Measurements from ENCODE around the gene SNRPA1.
"Not testable (repeated sequence)": the region's sequence is repeated elsewhere in the genome, so short reads cannot be mapped to it uniquely, and the experiment has no call there.

The SNRPA1 gene

DNA sequence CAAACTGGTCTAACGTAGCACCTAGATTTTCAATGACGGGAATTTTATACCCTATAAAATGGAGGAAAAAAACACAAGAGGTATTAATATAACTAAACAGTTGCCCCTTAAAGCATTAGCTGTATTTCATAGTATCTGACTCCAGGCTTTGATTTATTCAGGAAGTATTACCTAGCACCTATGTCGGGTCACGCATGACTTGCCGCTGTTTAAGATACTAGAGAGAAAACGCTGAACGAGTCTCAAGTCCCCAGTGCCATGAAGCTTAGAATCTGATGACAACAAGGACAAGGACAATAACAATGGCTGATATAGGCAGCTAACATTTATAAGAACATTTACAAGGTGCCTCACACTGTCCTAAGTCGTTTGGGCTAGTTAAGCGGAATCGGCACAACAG, 1.9 kb downstream of the SNRPA1 start:
- DNase-seq (ENCODE audit: low spot score): no peak

DNA sequence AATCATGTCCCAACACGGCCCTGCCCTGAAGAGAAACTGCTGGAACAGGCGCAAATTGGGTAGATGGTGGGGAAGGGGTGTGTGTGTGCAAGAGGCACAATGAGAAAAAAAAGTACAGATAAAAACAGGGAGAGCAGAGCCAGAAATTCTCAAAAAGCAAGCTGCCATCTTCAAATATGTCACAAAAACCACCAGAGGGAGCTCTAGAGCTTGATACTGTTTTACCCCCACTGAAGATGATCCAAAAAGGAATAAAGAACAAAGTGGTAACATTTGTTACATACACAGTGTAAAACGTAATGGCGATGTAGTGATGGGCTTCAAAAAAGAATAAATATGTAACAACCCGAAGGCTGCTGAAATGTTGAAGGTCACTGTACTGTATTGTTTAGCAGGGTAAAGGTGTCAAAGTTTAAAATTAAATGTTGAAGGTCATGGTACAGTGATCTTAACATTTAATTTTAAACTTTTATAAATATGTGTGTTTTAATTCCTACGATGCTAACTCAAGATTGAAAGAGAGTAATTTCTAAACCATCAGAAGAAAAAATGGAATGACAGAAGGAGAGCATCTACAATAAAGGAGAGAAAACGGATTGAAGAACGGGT, 6.0 kb downstream of the SNRPA1 start:
- DNase-seq (ENCODE audit: low spot score): peak; percentile 30

DNA sequence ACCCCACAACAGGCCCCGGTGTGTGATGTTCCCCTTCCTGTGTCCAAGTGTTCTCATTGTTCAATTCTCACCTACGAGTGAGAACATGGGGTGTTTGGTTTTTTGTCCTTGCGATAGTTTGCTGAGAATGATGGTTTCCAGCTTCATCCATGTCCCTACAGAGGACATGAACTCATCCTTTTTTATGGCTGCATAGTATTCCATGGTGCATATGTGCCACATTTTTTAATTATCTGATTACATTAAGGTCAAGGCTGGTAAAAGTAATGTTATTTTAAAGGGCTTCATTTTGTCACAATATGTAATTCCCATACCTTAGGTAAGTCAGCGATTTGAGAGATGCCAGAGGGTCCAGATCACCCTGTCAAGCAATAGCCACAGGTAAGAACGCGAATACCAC, 7.7 kb downstream of the SNRPA1 start:
- DNase-seq (ENCODE audit: low spot score): not testable (repeated sequence)

DNA sequence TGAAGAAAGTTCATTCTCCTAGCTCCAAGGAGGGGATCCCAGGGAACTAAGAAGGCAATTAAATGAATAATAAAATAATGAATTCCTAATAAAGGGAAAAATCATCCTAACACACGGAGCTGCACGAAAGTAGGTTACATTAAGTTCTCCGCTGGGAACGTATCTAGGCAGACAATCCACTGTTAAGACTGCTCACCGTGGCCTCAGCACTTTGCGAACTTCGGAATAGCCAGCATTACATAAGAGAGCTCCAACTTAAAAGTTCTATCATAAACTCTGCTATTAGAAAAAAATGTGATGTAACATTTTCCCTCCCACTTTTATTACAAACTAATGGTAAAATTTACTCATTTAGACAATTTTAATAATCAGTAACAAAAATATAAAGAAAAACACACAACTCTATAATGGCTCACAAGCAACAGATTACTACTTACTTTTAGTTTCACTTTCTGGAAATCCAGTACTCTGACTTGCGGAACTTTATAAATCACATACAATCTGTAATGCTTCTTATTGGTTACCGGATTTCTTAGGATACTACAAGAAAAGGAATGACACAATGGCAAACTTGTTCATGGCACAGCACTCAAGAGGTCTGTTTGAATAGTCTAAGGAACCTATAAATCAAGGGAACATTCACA, 8.5 kb downstream of the SNRPA1 start:
- DNase-seq (ENCODE audit: low spot score): no peak

DNA sequence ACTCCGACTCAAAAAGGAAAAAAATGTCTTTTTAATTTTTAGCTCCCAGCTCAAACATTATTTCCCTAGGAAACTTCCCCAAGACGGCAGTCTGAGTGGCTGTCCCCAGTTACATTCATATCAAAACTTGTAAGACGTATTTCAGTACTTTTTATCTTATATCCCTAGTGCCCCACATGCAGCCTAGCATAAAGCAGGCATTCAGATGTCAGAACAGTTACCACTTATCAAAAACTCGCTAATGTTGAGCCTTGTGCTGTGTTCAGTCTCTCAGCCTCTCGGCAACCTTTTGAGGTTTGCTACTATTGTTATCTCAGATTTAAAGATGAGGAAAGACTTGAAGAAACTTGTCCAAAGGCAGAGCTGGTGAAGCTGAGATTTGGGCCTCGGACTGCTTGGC, 11.1 kb downstream of the SNRPA1 start:
- DNase-seq (ENCODE audit: low spot score): no peak

DNA sequence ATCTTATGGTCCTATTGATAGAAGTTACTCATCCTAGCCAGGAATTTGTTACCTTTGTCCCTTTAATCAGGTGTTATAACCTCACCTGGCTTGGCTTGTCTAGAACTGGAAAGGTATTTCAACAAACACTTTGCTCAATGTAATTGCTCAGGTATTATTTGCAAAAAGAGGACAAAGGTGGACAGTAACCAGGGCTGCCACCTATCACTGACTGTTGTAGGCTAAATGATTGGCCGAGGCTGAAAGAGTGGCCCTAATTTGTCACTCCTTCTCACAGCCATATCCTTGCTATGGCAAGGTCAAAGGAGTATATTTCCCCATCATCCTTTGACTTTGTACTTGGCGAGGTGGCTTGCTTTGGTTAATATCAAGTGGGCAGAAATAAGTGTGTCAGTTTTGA, 15.0 kb downstream of the SNRPA1 start:
- no peak for DNase-seq (ENCODE audit: low spot score)

DNA sequence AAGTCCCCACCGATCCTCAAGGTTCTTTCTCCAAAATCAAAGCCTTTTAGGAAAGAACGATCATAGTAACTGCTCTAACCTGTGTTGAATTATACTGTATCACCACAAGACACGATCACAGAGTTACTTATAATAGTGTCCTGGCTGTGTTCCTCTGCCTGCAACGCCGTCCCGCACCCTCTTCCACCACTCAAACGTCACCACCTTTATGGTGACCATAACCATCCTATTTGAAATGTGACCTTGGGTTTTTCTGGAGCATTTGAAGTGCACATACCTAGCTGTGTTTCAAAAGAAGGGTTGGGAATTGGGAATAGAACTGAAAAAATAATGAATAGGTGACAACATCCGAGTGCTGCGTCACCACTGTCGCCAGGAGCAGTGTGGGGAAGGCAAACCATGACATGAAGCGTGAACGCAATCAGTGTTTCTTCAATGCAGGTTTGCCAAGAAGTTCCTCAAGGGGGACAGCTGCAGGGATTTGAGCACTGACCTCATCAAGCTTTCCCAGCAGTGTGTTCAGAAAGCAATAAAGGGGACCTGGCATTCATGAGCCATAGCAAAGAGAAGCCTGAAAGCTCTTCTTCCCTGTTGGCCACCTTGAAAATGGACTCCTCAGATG, 17.0 kb downstream of the SNRPA1 start:
- DNase-seq (ENCODE audit: low spot score): no peak

DNA sequence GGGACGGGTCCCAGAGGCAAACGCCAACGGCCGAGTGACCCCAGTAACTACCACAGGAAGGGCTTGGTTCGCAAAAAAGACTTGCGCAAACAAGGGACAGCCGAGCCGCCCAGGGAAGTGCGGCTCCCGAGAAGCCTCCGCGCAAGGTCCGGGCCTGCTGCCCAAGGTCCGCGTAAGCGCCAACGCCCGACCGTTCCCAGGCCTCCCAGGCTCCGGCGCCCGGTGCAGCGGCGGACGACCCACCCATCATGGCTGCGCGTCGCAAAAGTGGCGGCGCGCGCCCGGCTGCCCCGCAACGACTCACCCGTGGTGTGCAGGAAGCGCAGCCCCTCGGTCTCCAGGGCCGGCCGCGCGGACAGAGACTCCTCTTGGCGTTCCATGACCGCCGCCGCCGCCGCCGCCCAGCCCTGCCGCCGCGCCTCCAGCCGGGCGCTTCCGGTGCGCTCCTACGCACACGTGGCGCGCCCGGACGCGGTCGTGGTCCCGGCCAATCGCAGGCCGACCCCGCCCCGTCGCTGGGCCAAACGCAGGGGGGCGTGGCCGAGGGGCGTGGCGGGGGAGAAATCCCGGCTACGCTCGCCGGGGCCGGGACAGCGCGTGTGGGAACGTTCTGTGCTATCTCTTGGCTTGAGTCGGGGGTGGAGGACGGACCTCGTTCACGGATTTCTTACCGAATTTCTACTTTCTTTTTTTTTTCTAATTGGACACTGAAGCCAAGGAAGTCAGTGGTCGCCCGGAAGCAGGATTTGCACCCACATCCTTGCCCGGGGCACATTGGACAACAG, 17.8 kb downstream of the SNRPA1 start, which contains the start of gene SELENOS:
Gene SELENOS (minus strand): TSS at position 448 of the 785 bp plus-strand sequence. CDS start 68 bp downstream, at position 380.
- DNase-seq (ENCODE audit: low spot score): peak; percentile 81

DNA sequence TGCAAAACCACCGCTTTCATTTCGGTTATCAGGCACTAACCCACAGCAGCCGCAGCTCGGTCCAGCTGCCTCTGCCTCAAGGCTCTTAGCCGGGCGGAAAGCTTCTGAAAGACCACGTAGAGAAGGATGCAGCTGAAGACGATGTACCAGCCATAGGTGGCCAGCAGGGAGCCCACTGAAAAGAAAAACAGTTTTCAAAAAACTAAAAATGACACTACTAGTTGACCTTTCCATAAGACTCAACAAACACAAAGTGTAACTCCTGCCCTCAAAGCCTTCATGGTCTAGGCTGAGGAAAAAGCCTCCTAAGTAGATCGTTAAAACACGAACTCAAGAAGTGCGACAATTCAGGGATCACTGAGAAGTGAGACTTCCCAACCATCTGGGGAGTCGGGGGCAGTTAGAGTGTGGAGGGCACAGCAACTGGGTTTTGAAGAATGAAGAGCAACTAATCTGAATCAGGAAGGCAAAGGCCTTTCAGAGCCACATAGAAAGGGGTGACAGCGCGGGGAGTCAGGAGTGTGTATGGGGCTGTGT, 18.5 kb downstream of the SNRPA1 start:
- no peak for DNase-seq (ENCODE audit: low spot score)

DNA sequence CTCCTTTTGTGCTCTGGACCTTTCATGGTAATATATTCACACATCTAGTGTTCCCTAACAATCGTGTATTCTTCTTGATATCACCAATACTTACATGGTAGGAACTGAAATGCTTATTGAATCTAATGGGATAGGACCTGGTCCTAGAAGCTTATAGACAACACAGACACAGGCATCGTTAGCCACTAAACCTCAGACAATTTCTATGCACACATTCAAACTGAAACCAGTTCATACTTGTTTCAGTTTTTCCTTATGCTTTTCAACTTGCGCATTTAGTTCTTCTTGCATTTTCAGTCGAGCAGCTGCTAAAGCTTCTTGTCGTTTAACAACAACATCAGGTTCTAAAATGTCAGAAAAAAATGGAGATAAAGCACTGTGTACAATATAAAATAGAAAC, 20.0 kb downstream of the SNRPA1 start:
- no peak for DNase-seq (ENCODE audit: low spot score)

DNA sequence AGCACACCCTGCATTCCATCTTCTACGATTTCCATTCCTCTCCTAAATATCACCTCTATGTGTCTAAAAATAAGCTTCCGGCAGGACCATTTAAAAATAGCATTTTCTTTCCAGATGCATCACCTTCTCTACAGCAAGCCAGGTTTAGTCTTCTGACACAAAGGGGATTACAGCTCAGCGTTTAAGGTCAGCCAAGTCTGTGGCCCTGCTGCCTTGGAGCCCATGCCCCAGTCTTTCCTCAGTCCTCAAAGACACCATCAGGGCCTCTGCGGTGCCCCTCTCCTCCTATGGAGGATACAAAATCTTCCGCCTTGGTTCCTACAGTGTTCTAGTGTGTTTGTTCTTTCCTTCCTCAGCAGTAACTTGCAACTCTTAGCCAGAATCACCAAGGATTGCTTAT, 21.5 kb downstream of the SNRPA1 start:
- DNase-seq (ENCODE audit: low spot score): no peak

DNA sequence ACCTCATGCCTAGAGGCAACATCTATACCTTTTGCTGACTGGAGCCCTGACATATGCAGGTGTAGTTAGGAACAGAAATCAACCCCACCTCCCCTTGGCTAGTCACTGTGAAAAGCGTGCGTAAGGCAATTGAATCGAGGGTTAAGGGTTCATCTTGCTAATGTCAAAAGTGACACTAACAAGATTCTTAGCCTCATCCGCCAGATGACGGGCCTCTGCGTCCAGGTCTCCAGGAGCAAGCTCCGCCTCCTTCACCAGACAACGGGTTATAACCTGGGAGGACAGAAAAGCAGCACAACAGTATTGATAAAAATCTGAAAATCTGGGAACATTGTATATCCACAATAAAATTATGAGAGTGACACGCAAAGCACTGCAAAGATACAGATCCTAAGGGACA, 22.5 kb downstream of the SNRPA1 start:
- DNase-seq (ENCODE audit: low spot score): no peak

DNA sequence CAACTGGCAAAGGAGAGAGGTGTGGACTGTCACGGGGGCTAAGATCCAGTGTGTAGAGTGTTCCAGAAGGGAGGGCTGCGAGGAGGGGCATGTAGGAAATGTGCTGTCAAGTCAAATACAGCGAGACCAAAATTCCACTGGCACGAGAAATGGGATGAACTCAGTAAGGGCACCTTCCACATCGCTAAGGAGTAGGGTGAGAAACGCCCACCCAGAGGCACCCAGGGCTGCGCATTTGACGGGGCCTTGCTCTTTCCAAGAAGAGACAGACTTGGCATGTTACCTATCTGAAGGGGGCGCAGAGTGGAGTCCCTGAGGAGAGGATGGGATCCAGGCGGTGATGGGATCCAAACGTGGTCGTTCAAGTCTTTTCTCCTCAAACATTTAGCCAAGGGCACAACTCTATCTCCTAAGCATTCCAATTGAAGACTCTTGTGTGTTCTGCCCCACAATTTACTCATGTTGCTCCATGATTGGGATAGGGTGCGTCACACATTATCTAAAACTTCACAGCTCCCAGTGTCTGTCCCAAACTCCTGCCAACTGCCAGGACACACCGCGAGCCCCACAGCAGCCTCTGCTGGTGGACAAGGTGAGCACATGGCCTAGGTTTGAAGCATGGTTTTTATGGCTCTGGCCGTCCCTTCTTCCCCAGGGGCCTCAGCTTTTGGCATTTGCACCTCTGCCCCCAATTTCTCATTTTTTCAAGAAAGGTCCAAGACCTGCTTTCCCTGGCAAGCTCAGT, 25.4 kb downstream of the SNRPA1 start:
- DNase-seq (ENCODE audit: low spot score): no peak

DNA sequence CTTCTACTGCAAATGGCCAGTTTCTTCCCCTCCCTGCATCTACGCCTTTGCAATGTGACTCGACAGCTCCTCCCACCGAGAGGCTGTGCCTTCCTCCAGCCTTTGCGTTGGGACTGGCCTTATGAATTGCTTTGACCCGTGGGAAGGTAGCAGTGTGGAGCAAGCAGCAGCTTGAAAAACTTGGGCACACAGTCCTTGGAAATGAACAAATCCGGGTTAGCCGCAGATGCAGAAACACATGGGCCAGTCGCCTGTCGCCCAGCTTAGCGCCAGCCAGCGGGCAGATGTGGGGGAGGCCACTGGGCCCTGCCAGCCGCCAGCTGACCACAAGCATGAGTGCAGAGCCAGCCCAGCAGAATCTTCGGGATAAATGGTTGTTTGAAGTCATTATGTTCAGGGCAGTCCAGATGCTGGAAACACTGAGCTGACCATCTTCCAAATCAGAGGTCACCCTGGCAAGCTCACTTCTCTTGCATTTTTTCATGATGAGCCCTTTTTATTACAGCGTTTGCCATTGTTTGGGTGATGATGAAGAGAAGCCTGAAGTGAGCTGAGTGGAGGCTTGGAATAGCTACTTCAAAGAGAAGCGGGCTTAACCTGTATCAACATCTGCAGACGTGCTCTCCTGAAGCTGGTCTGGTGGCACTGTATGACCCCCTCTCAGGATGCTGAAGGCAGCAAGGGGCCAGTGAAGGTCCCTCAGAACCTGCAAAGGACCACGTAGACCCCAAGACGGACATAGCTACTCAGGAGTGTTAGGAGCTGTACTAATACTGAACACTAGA, 27.5 kb downstream of the SNRPA1 start:
- DNase-seq (ENCODE audit: low spot score): no peak

DNA sequence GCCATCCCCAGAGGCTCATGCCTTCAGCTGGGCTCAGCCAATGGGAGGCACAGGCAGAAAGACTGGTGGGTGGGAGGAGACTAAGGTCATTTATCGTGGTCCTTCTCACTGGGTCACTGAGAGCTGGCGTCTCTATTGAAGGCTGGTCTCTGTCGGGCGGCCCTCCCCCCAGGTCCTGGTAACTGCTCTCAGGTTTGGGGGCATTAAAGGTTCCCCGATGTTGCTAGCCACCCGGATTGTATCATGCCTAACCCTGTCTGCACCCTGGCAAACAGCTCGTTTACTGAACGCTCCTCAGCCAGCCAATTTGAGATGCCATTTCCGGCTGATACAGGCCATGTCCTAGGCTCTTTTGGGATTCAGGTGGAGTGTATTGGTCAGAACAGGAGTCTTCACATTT, 28.3 kb downstream of the SNRPA1 start:
- no peak for DNase-seq (ENCODE audit: low spot score)

DNA sequence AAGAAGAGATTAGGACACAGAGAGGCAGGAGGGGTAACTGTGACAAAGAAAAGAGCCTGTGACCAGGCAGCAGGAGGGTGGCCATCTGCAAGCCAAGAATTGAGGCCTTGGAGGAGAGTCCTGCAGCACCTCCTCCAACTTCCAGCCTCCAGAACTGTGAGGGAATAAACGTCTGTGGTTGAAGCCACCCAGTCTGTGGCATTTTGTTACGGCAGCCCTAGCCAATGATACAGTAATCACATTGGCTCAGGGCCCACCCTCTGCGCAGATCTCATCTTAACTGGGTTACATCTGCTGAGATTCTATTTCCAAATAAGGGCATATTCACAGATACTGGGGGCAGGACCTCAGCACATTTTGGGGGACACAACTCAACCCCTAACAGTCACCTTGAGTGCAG, 29.0 kb downstream of the SNRPA1 start:
- DNase-seq (ENCODE audit: low spot score): no peak

DNA sequence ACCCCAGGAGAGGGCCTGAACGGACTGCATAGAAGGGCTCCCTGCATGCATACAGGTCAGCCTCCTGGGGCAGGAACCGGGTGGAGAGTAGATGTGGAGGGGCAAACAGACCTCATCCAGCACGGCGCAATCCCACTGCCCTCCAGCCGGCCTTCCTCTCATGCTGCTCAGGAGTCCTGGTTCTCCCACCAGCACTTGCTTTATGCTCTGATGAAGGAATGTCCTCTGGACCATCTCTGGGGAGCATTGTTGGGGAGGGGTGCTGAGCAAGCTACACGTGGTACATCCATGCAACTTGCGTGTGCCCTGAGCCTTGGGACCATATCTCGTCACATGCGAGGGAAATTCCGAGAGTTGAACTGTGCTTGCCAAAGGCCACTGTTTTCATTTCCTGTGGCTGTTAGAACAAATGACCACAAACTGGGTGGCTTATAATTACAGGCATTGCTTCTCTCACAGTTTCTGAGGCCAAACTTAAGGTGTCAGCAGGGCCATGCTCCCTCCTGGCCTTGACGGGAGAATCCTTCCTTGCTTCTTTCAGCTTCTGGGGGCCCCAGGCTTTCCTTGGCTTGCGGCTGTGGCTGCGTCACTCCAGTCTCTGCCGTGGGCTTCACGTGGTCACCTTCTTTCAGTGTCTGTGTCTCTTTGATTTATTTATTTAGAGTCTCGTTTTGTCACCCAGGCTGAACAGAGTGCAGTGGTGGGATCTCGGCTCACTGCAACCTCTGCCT, 30.0 kb downstream of the SNRPA1 start:
- DNase-seq (ENCODE audit: low spot score): no peak

DNA sequence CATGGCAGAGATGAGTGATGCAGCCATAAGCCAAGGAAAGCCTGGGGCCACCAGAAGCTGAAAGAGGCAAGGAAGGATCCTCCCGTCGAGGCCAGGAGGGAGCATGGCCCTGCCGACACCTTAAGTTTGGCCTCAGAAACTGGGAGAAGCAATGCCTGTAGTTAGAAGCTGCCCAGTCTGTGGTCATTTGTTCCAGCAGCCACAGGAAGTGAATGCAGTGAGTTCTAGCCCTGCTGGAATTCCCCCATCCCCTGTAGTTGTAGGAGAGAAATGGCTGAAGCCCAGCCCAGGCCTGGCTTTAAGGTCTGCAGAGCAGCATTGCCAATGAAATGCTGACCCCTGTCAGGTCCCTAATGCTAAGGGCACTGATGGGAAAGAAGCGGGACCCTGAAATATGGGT, 31.0 kb downstream of the SNRPA1 start:
- DNase-seq (ENCODE audit: low spot score): no peak

DNA sequence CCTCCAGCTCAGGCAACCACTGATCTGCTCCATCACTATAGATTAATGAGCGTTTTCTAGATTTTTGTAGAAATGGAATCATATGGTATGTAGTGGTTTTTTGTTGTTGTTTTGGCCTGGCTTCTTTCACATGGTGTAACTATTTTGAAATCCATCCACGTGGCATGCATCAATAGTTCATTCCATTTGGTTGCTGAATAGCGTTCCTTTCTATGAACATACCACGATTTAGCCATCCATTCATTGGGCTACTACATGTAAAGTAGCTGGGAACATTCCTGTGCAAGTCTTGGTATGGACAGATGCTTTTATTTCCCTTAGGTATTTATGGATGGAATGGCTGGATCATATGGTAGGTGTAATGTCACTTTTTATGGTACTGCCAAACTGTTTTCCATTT, 32.5 kb downstream of the SNRPA1 start:
- DNase-seq (ENCODE audit: low spot score): no peak
